Measurements from ENCODE around the gene FURIN. TPM values are rescaled to one million over a fixed set of nuclear protein-coding genes. Genes with fewer than 3 reads are reported as not detected.

The FURIN gene
- total and polyA plus RNA-seq, 4 donors: 57.1 to 159 (median 92.1) TPM

DNA sequence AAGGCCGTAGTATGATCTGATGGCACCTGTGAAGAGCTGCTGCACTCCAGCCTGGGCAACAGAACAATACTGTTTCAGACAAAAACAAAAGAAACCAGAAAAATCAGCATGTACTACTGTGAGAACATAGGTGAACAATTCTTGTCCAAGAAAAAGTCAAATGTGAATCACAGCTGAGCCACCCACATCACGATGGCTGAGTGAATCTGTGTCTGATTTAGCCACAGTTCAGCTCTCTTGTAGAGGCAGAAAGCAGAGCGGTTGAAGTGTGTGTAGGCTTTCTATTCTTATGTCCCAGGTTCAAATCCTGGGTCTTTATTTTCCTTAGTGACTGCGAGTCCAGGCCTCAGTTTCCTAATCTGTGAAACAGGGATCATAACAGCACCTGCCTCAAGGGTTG lies 4.4 kb upstream of the FURIN start:
- ATAC-seq (ENCODE audit: insufficient read depth, low FRiP score): no peak
- Histone ChIP-seq H3K4me1 (ENCODE audit: control insufficient read depth in 5 of 5, insufficient read depth in 5 of 5, low read length in 5 of 5) (peaks cover 0 to 18% (median under 1%) of the 10 kb centered on the region in 5 donors), H3K9ac (ENCODE audit: insufficient read depth in 1 of 2, low read length in 2 of 2) (no peak overlapping the region), H3K27me3 (ENCODE audit: control insufficient read depth in 3 of 3, insufficient read depth in 3 of 3, low read length in 2 of 3) (no peaks in the 10 kb centered on the region), H3K27ac (ENCODE audit: low read depth in 1 of 2, low read length in 1 of 2) (peak overlapping the region in 1 of 2 donors; percentile 73), H3K4me3 (no peak overlapping the region), H3K9me3 (ENCODE audit: control insufficient read depth in 4 of 4, insufficient read depth in 3 of 4, low read length in 3 of 4) (no peaks in the 10 kb centered on the region), H3K36me3 (ENCODE audit: control insufficient read depth in 4 of 4, insufficient read depth in 4 of 4, low read length in 4 of 4) (no peaks in the 10 kb centered on the region)
- 89 to 91% methylated on average over 4 of the region's 4 CpGs for WGBS, 2 donors
- no peak for DNase-seq
- TF ChIP-seq, protein P1, sequence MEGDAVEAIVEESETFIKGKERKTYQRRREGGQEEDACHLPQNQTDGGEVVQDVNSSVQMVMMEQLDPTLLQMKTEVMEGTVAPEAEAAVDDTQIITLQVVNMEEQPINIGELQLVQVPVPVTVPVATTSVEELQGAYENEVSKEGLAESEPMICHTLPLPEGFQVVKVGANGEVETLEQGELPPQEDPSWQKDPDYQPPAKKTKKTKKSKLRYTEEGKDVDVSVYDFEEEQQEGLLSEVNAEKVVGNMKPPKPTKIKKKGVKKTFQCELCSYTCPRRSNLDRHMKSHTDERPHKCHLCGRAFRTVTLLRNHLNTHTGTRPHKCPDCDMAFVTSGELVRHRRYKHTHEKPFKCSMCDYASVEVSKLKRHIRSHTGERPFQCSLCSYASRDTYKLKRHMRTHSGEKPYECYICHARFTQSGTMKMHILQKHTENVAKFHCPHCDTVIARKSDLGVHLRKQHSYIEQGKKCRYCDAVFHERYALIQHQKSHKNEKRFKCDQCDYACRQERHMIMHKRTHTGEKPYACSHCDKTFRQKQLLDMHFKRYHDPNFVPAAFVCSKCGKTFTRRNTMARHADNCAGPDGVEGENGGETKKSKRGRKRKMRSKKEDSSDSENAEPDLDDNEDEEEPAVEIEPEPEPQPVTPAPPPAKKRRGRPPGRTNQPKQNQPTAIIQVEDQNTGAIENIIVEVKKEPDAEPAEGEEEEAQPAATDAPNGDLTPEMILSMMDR (IDR thresholded peaks at IDR 0.05; ENCODE audit: control extremely low read depth, extremely low read depth): no peak

DNA sequence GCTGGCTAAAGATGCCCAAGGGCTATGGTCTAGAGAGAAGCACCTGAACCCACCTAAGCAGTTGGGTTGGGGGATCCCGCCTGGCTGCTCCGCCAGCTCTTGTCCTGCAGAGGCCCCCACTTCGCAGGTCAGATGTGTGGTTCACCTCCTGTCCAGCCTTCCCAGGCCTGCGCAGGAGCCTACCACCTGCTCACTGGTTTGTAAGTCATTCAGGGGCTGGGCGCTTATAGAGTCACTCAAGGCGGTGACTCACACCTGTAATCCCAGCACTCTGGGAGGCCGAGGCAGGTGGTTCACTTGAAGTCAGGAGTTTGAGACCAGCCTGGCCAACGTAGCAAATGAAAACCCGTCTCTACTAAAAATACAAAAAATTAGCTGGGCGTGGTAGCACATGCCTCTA lies 3.9 kb upstream of the FURIN start:
- ATAC-seq (ENCODE audit: insufficient read depth, low FRiP score) (no peak), DNase-seq (no peak)
- Histone ChIP-seq H3K9ac (ENCODE audit: insufficient read depth in 1 of 2, low read length in 2 of 2) (no peak overlapping the region), H3K36me3 (ENCODE audit: control insufficient read depth in 4 of 4, insufficient read depth in 4 of 4, low read length in 4 of 4) (no peaks in the 10 kb centered on the region), H3K27me3 (ENCODE audit: control insufficient read depth in 3 of 3, insufficient read depth in 3 of 3, low read length in 2 of 3) (no peaks in the 10 kb centered on the region), H3K27ac (ENCODE audit: low read depth in 1 of 2, low read length in 1 of 2) (no peak overlapping the region), H3K9me3 (ENCODE audit: control insufficient read depth in 4 of 4, insufficient read depth in 3 of 4, low read length in 3 of 4) (no peaks in the 10 kb centered on the region), H3K4me3 (no peak overlapping the region), H3K4me1 (ENCODE audit: control insufficient read depth in 5 of 5, insufficient read depth in 5 of 5, low read length in 5 of 5) (peaks cover 0 to 19% (median 6%) of the 10 kb centered on the region in 5 donors)
- WGBS, 2 donors: 93 to 95% methylated on average over 10 of the region's 10 CpGs
- TF ChIP-seq, protein P1 (IDR thresholded peaks at IDR 0.05; ENCODE audit: control extremely low read depth, extremely low read depth): no peak

DNA sequence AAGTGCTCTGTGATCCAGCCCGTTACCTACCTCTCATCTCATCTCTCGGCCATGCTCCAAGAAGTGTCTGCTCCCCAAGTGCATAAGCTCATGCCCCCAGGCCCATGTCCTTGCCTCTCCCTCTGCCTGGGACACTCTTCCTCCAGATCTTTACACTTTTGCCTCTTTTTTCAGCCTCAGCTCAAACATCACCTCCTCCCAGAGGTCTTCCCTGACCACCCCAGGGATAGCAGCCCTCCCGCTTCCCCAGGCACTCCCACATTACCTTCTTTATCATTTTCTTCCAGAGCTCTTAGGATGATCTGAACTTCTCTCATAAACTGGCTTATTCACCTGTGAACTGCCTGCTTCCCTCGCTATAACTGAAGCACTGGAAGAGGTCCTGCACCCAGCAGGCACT lies 2.7 kb upstream of the FURIN start:
- TF ChIP-seq, protein P1 (IDR thresholded peaks at IDR 0.05; ENCODE audit: control extremely low read depth, extremely low read depth): no peak
- Histone ChIP-seq H3K27ac (ENCODE audit: low read depth in 1 of 2, low read length in 1 of 2) (no peak overlapping the region), H3K9me3 (ENCODE audit: control insufficient read depth in 4 of 4, insufficient read depth in 3 of 4, low read length in 3 of 4) (no peaks in the 10 kb centered on the region), H3K27me3 (ENCODE audit: control insufficient read depth in 3 of 3, insufficient read depth in 3 of 3, low read length in 2 of 3) (no peaks in the 10 kb centered on the region), H3K4me3 (no peak overlapping the region), H3K36me3 (ENCODE audit: control insufficient read depth in 4 of 4, insufficient read depth in 4 of 4, low read length in 4 of 4) (no peaks in the 10 kb centered on the region), H3K9ac (ENCODE audit: insufficient read depth in 1 of 2, low read length in 2 of 2) (no peak overlapping the region), H3K4me1 (ENCODE audit: control insufficient read depth in 5 of 5, insufficient read depth in 5 of 5, low read length in 5 of 5) (peaks cover 0 to 22% (median 12%) of the 10 kb centered on the region in 5 donors)
- DNase-seq: no peak
- no peak for ATAC-seq (ENCODE audit: insufficient read depth, low FRiP score)
- WGBS, 2 donors: 86 to 89% methylated on average over 4 of the region's 4 CpGs

DNA sequence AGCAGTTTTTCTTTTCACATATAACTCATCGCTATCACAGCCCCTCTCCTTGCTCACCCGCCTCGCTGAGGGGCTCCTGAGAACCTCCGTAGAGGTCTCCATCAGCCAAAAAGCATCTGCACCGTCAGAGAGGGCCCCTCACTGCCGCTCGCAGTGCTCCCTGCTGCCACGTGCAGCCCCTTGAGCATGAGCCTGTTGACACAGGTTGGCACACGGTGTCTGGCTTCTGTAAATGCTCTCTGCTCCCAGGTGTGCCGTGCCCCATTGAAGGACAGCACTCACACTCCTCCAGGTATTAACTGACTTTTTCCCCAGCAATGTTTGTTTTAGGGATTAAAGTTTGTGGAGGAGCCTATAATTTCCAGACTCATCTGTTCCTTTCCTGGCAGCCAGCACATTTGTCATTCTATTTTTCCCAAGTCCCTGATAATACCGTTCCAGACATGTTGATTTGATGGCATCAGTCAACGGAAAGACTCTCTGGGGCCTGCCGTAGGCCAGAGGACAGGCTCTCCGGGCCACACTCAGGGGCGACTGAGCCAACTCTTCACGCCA lies 2.1 kb upstream of the FURIN start:
- Histone ChIP-seq H3K4me3 (no peak overlapping the region), H3K36me3 (ENCODE audit: control insufficient read depth in 4 of 4, insufficient read depth in 4 of 4, low read length in 4 of 4) (no peaks in the 10 kb centered on the region), H3K27me3 (ENCODE audit: control insufficient read depth in 3 of 3, insufficient read depth in 3 of 3, low read length in 2 of 3) (no peaks in the 10 kb centered on the region), H3K9ac (ENCODE audit: insufficient read depth in 1 of 2, low read length in 2 of 2) (no peak overlapping the region), H3K9me3 (ENCODE audit: control insufficient read depth in 4 of 4, insufficient read depth in 3 of 4, low read length in 3 of 4) (no peaks in the 10 kb centered on the region), H3K4me1 (ENCODE audit: control insufficient read depth in 5 of 5, insufficient read depth in 5 of 5, low read length in 5 of 5) (peaks cover 0 to 22% (median 10%) of the 10 kb centered on the region in 5 donors), H3K27ac (ENCODE audit: low read depth in 1 of 2, low read length in 1 of 2) (no peak overlapping the region)
- TF ChIP-seq, protein P1 (IDR thresholded peaks at IDR 0.05; ENCODE audit: control extremely low read depth, extremely low read depth): no peak
- ATAC-seq (ENCODE audit: insufficient read depth, low FRiP score) (no peak), DNase-seq (peak in 1 of 3 donors; percentile 44)
- 59 to 76% methylated on average over 16 of the region's 16 CpGs for WGBS, 2 donors

Measured in lung (tissue), 12 donors.